EH (cell line): ENCODE data around the gene LONP1.

Experiments used
- DNase-seq: peaks from one replicate; pipeline ENCODE4 v3.0.0-alpha.2; 2015; ENCODE audit warnings: low read depth

LONP1 gene

DNA sequence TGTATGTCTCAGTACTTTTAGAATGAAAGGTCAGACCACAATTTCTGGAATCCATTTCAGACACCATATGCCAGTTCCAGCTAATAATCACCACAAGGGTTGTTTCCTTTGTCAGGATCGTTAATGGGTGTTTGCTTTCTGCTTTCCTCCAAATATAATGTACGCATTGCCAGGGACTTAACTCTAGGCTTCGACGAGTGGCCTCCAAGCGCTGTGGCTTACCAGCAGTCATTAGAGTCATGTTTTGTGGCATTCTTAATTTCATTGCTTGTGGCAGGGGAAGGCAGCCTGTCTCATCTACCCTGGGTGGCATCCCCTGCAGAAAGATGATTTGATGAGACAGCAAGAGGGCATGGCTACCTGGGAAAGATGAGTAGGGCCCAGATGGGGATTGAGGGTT lies 74.5 kb downstream of the LONP1 start:
- DNase-seq = no peak

DNA sequence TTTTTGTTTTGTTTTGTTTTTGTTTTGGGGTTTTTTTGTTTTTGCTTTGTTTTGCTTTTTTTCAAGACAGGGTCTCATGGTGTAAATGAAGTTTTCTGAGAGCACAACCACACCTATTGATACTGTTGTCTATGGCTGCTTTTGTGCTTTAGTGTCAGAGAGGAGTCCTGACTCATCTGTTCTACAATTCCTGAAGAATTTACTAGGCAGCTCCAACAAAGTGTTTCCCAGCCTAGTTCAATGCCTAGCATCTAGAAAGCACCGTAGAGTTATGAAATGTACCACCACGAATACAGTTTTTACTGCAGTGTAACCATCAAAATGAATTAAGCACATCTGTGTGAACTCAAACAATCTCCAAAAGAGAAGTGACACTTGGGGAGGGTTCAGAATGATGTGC lies 75.9 kb downstream of the LONP1 start:
- DNase-seq = peak; percentile 48

DNA sequence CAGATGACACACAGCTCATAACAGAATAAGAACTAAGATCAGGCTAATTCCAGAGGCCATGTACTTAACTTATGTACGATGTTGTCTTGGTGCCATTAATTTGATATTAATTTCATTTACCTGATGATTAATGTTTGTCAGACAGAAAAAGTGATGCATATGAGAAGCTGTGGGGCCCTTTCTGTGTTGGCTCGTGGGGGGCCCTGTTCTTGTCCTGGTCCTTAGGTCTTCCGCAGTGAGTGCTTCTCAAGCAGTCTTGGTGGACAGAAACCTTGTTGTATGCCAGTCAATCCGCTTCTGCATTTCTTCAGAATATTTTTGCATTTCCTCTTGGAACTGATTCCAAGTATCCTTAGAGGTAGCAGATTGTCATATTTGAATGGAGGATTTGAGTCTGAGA lies 76.9 kb downstream of the LONP1 start:
- no peak for DNase-seq

DNA sequence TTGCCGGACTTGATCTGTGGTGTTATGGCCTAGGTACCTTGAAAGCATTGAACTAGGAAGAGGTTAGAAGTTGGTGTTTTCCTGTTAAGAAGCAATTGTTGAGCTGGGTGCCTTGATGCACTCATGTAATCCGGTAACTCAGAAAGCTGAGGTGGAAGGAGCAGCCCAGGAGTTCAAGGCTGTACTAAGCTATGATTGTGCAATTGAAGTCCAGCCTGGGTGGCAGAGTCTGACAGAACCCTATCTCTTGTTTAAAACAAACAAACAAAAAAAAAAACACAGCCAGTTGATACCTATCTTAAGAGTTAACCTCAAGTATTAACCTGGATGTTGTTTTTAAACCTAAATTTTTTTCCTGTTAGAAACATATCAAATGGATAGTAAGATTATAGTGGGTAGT lies 77.7 kb downstream of the LONP1 start:
- DNase-seq = no peak
